ENCODE data around the gene SVIL. TPM values are rescaled to one million over a fixed set of nuclear protein-coding genes. Genes with fewer than 3 reads are reported as not detected.
"Not testable (repeated sequence)": the region's sequence is repeated elsewhere in the genome, so short reads cannot be mapped to it uniquely, and the experiment has no call there.

The SVIL gene
- total RNA-seq, 1 donor from 2014 or later = 79.6 TPM

DNA sequence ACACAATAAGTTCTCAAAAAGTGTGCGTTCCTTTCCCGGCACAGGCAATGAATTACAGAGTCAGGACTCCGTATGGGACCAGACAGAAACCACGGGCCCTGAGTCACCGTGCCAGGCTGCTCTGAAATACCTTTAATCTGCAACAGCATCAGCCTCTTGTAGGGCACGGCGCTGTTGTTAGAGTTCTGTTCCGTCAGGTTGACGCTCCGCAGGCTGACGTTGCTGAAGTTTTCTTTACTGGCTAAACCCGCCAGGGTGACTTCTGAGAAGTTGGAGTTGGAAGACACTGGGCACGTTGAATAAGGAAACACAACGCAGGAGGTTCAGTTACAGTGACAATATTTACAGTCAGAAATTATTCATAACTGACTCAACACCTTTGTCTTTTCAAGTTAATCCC, 146.3 kb downstream of the SVIL start:
- DNase-seq (ENCODE audit: low read depth in 2 of 2) = not testable (repeated sequence)

DNA sequence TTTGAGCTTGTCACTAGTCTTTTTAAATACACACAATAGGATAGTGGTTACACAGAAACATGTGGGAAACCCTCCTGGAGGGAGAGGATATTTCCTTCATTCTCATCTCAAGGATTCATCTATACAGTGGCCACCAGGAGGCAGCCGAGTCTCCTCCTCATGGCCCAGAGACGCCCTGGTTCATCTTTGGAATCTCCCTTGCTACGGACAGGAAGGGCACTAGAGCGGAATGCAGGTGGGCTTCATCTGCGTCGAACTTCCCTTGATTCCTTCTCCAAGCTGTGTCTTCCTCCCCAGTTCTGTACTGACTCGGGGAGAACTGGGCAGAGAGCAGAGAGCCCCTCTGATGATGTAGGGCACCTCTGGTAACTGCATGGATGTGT, 146.9 kb downstream of the SVIL start:
- DNase-seq (ENCODE audit: low read depth in 2 of 2) = not testable (repeated sequence)

DNA sequence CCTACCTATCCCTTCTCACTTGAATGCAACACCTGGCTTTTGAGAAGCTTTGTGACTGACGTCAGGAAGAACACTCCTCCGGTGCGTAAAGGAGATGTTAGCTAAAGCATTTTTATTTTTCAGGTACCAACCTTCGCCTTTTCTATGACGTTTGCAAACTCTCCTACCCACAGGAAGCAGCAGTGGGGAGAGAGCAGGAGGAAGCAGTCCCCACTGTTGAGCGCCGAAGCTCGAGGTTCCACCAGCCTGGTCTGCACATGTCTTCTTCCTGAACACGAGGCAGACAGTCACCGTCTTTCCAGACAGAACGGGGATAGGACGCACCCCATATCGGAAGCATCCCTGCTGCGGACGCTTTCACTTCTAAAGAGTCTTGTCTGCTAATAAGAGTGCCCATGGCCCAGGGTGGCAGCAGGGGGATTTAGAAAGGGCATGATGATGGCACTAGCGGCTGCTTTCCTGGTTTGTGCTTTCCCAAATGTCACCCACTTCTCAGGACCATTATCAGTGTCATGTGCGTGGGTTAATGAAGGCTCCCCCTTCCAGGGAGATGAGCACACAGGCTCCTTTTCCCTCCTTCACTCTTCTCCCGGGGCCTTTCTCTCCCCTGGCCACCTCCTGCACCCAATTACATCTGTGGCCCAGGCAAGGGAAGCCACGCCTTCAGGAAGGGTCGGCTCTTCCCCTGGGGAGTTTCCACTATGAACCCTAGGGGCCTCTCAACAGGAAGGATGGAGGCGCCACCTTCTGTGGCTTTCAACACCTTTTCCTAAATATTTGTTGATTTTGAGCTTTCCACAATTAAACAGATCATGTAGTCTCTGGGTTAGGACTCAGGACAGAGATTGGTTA, 147.5 kb downstream of the SVIL start:
- not testable (repeated sequence) for DNase-seq (ENCODE audit: low read depth in 2 of 2)

DNA sequence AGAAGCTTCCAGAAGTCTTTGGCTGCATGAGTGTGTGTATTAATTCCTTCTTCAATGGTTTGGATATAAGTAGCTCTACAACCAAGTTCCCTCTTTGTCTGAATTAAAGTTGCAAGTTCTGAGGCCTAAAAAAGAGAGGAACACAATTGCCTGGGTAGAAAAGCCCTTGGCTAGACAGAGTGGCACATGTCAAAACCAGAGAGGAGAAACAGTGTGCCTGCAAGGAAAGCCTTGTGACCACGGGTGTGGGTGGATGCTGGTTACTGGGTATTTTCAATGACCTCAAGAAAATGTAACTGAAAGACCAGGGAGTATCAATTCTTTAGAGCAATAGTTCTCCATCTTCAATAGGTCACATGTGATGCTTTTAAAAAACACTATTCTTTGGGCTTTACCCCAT, 148.3 kb downstream of the SVIL start:
- no peak for DNase-seq (ENCODE audit: low read depth in 2 of 2)

DNA sequence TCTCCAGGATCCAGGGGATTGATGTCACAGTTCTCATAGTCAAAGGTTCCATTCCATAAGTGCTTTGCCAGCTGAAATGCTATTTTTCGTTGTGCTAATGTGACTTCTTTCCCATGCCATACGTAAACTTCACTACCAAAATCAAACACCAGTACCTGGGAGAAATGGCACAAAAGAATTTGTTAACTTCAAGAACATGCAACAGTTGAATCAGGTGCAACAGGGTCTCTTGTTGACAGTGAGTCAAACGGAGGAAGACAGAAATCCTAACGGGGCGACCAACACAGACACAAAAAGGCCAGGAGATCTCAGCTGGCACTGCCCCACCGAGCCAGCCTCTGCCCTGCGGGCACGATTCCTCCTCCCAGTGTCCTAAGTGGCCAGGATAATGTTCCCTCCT, 150.1 kb downstream of the SVIL start:
- not testable (repeated sequence) for DNase-seq (ENCODE audit: low read depth in 2 of 2)

DNA sequence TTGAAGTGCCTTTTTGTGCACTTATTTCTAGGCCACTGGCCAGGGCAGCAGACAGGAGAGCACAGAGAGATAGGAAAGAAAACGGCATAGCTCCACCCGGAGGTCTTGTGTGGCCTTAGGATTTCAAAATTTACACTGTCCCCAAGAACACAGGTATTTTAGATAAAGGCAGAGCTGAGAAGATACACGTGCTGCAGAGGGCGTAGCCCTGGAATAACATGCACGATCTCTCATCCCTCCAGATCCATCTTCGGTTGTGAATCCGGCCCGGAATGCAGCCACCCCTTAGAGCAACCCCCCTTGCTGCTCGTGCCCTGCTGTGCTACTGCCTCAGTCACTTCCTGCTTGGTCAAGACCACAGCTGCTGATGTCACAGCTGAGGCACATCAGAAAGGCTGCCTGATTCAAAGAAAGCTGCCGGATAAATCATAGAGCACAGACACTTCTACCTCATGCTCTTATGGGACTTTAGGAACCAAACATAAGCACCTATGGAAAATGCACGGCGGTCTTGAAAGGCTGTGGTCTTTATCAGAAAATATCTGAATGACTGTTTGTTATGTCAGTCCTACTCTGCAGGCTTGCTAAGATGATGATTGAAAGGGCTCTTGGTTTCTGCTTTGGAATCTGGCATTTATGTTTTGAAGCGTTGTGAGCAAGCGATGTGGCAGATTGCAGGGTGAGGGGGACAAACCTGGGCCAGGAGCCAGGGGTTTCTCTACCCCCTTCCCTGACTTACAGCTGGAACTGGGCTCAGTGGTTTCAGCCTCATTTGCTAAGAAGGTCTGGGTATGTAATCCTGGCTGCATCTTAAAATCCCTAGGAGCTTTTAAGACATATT, 152.0 kb downstream of the SVIL start:
- peak in 1 of 2 donors; percentile 11 for DNase-seq (ENCODE audit: low read depth in 2 of 2)

DNA sequence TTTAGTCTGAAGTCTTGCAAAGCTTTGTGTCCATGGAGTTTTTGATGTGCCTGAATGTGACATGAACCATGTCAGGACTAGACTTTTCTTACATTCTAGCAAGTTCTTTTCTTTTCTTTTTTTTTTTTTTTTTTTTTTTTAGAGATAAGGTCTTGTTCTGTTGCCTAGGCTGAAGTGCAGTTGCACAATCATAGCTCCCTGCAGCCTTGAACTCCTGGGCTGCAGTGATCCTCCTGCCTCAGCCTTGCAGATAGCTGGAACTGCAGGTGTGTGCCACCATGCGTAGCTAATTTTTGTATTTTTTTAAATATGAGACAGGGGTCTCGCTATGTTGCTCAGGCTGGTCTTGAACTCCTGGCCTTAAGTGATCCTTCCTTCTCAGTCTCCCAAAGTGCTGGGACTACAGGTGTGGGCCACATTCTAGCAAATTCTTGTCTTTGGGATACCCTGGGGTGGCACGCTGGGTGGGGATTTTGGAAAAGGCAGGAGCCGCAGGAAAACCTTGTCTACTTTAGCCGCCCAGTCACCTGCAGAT, 152.8 kb downstream of the SVIL start:
- DNase-seq (ENCODE audit: low read depth in 2 of 2) = no peak

DNA sequence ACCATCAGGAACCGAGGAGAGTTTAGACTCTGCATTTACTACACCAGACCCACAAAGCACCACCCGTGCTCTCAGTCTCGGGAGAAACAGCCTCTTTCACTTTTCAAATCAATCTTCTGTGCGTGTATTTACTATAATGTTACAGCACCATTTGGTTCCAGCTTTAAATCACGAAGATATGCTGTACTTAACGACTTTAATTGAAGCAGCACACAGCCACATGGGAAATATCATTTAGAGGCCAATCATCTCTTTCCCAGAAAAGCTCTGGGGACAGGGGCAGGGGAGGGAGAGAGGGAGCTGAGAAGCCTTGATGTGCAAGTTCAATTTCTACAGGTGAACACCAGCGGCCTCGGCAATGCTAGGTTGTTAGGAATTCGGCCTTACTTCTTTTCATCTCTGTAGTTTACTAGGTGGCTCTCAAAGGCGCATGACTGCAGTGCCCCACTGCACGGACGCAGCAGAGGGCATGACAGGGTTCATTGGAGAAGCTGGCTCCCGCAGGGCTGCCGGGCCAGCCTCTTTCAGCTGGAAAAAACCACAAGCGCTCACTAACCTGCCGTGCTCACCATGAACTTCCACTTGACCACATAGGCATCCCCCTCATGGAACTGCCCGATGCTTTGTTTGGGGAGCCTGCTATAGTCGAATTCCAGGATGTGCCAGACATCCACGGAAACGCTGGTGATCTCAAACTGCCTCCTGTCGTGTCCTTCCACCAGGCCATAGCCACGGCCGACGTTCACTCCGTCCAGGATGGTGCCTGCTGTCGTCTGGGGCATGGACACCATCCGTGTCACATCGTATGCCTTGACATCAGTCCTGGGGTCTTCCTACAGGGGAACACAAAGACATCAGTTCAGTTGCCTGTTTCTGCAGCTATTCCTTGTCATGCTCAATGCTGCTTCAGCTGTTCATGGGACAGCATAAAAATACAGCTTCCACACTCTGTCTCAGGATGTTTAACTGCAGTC, 154.5 kb downstream of the SVIL start:
- DNase-seq (ENCODE audit: low read depth in 2 of 2) = no peak

DNA sequence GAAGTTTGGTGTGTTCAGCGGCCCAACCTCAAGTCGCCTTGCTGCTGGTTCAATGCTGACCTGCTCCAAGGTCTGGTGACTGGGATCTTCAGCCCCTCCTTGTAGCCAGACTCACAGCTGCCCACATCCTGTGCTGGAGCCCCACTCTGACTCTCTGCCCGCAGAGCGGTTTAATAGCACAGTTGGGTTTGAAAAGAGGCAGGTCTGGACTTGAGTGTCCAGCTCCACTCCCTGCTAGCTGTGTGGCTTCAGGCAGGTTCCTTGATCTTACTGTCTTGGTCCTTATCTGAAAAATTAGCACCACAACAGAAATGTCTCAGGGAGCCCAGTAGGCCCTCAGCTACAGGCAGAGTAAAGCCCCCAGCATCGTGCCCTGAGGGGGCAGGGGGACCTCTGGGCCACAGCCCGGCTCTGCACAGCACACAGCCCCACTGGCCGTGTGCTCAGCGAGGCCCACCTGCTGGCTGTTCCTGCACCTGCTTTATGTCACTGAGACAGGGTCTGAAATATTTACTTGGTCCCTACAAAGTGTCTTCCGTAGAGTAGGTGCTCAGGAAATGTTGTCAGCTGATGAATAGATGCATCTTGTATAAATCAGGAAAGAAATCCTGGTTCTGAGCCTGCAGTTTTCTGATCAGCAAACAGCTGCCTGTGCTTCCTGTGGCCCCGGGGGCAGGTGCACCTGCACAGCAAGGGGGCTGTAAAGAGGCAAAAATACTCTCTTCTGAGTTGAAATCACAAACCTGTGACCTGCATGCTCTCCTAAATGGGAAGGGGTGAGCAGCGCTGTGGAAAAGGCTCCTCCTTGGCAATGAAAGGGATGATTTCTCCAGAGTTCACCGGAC, 155.5 kb downstream of the SVIL start:
- DNase-seq (ENCODE audit: low read depth in 2 of 2) = no peak

DNA sequence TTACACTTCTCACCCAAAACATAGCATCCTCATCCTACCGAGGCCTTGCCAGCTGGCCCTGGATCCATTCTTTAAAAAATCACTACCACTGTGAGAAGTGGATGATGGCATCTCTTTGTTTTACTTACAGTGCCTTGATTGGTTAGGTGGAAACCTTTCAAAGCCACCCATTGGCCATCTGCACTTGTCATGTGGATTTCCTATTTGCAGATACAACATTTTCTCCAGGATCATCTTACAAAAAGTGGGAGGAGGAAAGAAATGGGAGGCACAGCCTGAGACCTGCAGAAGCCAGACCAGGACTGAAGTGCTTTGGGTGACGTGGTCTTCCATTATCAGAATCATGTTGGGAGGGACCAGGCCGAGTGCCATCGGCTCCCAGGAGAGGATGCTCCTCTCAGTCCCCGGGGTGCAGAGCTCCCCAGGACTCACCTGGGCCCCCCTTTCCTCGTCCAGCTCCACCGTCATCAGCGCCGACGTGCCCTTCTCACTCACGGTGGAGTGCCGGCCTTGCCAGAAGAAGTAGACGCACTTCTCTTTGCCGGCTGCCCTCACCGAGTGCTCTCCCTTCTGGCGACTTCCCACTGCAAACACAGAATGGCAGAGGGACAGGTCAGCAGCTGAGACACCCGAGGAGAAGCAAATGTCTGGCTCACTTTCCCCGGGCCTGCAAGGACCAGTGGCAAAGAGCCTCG, 161.2 kb downstream of the SVIL start:
- DNase-seq (ENCODE audit: low read depth in 2 of 2) = no peak

DNA sequence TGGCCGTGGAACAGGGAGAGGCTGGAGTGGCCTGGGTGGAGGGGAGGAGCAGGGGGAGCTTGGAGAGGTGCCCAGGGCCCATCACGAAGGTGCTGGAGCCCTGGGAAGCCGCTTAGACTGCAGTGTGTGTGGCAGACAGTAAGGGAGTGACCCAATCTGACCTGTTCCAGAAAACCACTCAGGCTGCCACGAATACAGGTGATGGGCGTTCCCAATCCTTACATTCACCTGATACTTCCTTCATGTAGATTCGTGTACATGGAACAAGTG, 161.7 kb downstream of the SVIL start:
- DNase-seq (ENCODE audit: low read depth in 2 of 2) = no peak

DNA sequence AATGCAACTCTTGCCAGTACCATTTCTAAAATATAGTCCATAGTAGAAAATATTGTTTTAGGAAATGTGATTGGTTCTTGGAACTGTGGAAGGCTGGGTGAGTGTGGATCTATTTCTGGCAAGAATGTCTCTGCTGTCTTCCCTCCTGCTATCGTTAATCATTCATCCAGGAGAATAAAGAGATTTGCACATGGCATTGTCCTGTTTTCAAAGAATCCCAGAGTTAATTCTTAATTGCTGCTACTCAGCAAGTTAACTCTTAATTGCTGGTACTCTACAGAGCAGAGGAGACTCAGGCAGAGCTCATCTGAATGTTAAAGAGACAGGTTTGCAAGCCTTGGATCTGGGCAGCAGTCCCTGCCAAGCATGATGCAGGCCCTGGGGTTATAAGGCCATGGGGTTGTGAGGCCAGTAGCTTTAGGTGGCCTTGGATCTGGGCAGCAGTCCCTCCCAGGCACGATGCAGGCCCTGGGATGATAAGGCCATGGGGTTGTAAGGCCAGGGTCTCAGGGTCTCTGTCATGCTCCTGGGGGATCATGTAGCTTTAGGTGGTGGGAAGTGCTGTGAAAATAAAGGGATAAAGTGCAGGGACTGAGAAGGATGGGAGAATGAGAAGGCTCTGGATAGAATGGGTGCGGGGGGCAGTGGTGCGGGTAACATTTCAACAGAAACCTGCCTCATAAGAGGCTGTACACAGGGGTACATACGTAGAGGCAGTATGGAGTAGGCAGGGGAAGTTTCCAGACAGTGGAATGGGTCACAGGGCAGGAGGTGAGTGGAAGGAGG, 162.3 kb downstream of the SVIL start:
- no peak for DNase-seq (ENCODE audit: low read depth in 2 of 2)

DNA sequence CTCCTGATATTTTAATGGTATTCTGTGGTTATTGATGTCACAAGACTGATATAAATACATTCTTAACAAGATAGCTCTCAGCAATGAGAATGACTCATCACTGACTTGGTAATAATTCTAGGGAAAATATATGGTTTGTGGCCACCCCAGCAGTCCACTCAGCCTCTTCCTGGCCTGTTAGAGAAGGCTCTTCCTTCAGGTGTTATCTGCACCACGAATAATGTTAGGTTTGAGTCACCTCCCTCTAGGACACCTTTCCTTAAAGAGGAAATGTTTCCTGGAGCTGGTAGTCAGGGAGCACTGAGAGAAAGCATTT, 163.3 kb downstream of the SVIL start:
- peak in 1 of 2 donors; percentile 35 for DNase-seq (ENCODE audit: low read depth in 2 of 2)

DNA sequence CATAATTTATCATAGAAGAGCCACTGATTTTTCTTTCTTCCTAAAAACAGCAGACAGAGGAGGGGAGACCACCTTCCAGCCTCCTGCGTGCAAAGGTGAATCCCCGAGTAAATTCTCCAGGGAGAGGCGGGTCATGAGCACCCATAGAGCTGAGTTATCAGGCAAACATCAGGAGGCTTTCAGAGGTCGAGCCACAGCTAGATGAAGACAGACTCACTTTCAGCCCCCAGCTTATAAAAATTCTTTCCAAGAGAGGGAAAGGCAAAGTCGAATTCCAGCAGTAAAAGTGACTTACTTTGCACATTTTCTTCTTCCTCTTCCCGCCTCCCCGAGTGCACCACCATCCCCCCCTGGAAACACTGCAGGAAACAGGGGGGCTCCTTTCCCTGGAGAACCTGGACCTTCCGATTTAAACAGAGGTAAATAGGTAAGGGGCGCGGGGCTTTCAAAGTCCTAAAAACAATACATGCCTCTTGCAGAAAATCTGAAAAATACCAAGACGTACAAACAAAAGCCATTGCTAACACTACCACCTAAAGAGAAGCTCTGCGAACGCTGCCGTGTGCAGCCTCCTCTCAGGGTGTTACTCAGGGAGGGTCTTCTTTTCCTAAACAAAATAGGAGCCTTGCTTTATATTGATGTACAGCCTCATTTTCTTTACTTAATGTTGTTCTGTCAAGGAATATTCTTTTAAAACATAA, 163.8 kb downstream of the SVIL start:
- DNase-seq (ENCODE audit: low read depth in 2 of 2) = no peak

DNA sequence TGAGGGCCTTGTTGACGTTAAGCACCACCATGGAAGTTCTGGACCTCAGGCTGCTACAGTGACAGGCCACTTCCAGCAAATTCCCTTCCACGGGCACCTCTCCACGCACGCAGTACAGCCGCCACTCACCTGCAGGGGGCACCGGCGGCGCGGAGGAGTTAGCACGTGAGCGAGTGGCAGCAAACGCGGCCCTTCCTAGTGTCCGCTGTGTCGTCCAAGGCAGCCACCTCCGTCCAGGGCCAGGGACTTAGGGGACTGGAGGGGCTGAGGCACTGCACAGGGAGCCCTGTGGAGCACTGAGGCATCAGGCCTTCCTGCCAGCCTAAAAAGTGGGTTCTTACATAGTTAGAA, 164.4 kb downstream of the SVIL start:
- DNase-seq (ENCODE audit: low read depth in 2 of 2) = peak in 1 of 2 donors; percentile 7

DNA sequence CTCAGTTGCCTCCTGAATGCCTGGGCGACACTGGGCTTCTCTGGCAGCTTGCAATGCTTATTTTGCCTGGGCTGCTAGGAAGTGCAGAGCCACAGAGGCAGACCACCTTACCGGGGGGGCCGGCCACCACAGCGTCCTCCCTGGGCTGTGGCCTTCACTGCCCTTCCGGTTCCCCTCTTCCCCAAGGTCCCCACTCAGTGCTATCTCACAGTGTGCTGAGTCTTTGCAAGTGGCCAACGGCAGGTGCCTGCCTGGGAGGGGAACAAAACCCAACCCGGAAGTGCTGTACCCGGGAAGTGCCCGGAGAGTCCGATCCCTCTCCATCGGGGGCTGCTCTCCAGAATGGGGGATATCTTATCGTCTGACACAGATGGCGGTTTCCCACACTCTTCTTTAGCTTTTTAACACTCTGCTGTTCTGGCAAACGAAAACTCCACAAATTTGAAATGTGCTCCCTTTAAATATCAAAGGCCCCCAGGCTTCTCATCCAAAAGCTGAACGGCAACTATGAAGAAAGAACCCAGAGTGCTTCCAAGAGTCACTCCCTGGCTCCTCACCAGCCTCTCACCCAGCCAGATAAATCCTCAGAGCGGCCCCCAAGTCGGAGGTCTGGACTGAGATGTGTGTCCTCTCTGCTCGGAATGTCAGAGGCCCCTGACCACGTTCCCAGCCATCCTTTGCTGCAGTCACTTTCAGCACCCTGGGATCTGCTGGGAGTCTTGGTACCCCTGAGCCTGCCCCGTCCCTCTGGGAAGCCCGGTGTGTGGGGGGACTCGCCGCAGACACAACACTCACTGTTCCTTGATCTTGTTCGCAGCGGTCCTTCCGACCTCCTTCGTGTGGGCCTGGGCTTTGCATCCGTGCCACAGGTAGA, 165.1 kb downstream of the SVIL start:
- no peak for DNase-seq (ENCODE audit: low read depth in 2 of 2)

DNA sequence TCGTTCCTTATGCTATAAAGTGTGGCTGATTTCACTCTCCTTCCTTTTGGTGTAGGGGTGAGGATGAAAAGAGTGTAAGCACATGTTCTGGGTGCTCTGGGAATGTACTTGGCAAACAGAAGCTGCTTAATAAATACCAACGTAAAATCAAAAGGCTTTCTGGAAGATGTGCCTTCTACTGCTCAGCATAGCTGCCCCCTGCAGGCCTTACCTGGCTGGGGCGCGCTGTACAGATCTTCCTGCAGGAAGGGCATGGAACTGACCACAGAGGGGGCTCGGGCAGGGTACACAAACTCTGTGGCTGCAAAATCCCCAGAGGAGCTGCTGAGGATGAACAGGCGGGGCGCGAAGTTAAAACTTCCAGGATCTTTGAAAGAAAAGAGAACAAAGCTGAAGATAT, 169.4 kb downstream of the SVIL start:
- DNase-seq (ENCODE audit: low read depth in 2 of 2) = no peak

DNA sequence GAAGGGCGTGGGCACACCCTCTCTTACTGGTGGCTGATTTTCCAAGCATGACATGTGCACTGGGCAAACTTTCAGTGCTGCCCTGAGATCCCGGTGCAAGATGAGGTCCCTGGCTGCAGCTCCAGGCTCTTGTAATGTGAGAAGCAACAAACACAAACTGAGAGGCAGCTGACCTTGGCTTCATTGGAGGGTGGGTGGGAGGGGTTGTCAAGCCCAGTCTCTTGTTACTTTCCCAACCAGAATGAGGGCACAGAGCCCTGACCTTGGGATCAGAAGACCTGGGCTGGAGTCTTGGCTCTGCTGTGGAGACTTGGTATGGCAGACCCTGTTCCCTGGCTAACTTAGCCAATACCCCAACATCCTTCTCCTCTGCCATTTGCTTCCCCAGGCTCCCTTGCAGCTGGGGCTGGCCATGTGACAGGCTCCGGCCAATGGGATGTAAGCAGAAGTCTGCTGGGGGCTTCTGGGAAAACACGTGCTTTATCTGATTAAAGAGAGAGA, 170.1 kb downstream of the SVIL start:
- DNase-seq (ENCODE audit: low read depth in 2 of 2) = not testable (repeated sequence)
